WTC11 (cell line): ENCODE measurements around the gene CHD6.

Experiments
- CTCF ChIP-seq: fragments of 200-600 bp; IDR thresholded peaks from 2 replicates; pipeline ENCODE4 v1.8.0; 2022; ENCODE audit warnings: antibody characterized with exemption
- SMAD3 ChIP-seq: sonication (generic); formaldehyde crosslinking; IDR thresholded peaks from 2 replicates; pipeline ENCODE4 v1.8.0; 2022; ENCODE audit warnings: missing genetic modification reagents, mild to moderate bottlenecking, borderline replicate concordance
- ZNF121 ChIP-seq: sonication (generic); formaldehyde crosslinking; IDR thresholded peaks from 2 replicates; pipeline ENCODE4 v1.8.0; 2023; ENCODE audit warnings: missing genetic modification reagents
- ZNF219 ChIP-seq: sonication (generic); formaldehyde crosslinking; IDR thresholded peaks from 2 replicates; pipeline ENCODE4 v1.8.0; 2023; ENCODE audit warnings: missing genetic modification reagents, mild to moderate bottlenecking, borderline replicate concordance

- TF ChIP-seq SMAD3 (no peak), ZNF219 (CRISPR knock-in tag) (no peak), ZNF121 (CRISPR knock-in tag) (no peak), CTCF (no peak)
These were observed 3.8 kb upstream of the CHD6 start for GRCh38 chr20:41621971-41622370.
